ENCODE measurements around the gene NGLY1. TPM values are rescaled to one million over a fixed set of nuclear protein-coding genes. Genes with fewer than 3 reads are reported as not detected.

The NGLY1 gene
- total RNA-seq, 4 donors from 2014 or later: 21.2 to 25.7 (median 23.3) TPM

- intact Hi-C loops (cut with DNase I): no loop called here
- Histone ChIP-seq H3K4me3 (no peak overlapping the region), H3K9me3 (no peaks in the 10 kb centered on the region), H3K36me3 (peaks cover 0 to 28% (median 13%) of the 10 kb centered on the region in 4 donors), H3K27me3 (no peaks in the 10 kb centered on the region), H3K4me1 (no peaks in the 10 kb centered on the region), H3K27ac (replicated peaks in 1 of 4) (no peak overlapping the region)
- TF ChIP-seq POLR2AphosphoS5 (IDR thresholded peaks at IDR 0.05) (no peak), EP300 (IDR thresholded peaks at IDR 0.05) (no peak), POLR2A (IDR thresholded peaks at IDR 0.05; ENCODE audit: low read depth) (no peak), CTCF (IDR thresholded peaks at IDR 0.05) (no peak)
- WGBS: 93% methylated on average over 6 of the region's 6 CpGs
- no peak for DNase-seq (ENCODE audit: extremely low spot score)
Observed at GRCh38 chr3:25768851-25769250, 14.4 kb downstream of the NGLY1 start.

- Histone ChIP-seq H3K36me3 (peaks cover 18 to 54% (median 36%) of the 10 kb centered on the region in 4 donors), H3K4me3 (no peak overlapping the region), H3K27me3 (no peaks in the 10 kb centered on the region), H3K4me1 (no peaks in the 10 kb centered on the region), H3K27ac (replicated peaks in 1 of 4) (no peak overlapping the region), H3K9me3 (no peaks in the 10 kb centered on the region)
- intact Hi-C loops (cut with DNase I): no loop called here
- TF ChIP-seq POLR2A (IDR thresholded peaks at IDR 0.05; ENCODE audit: low read depth) (no peak), CTCF (IDR thresholded peaks at IDR 0.05) (no peak), POLR2AphosphoS5 (IDR thresholded peaks at IDR 0.05) (no peak), EP300 (IDR thresholded peaks at IDR 0.05) (no peak)
- 89% methylated on average over 1 of the region's 1 CpG for WGBS
- no peak for DNase-seq (ENCODE audit: extremely low spot score)
Observed at GRCh38 chr3:25751725-25752124, 31.5 kb downstream of the NGLY1 start.

- 96% methylated on average over 3 of the region's 3 CpGs for WGBS
- Histone ChIP-seq H3K27ac (replicated peaks in 1 of 4) (no peak overlapping the region), H3K36me3 (peaks cover 18 to 55% (median 36%) of the 10 kb centered on the region in 4 donors)
Observed at GRCh38 chr3:25751048-25751447, 32.2 kb downstream of the NGLY1 start.

DNA sequence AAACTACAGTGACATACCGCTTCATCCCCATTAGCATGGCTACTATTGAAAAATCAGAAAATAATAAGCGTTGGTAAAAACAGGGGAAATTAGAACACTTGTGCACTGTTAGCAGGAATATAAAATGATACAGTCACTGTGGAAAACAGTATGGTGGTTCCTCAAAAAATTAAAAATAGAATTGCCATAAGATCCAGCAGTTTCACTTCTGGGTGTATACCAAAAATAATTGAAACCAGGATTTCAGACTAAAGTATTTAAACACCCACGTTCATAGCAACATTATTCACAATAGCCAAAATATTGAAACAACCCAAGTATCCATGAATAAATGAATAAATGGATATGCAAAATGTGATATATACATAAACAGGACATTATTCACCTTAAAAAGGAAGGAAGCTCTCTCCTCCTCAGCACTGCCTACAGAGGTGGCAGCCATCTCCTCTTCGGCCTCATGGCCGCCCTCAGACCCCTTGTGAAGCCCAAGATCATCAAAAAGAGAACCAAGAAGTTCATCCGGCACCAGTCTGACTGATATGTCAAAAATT is 34.1 kb downstream of the NGLY1 start:
- TF ChIP-seq EP300 (IDR thresholded peaks at IDR 0.05) (no peak), POLR2A (IDR thresholded peaks at IDR 0.05; ENCODE audit: low read depth) (no peak), POLR2AphosphoS5 (IDR thresholded peaks at IDR 0.05) (no peak), CTCF (IDR thresholded peaks at IDR 0.05) (no peak)
- DNase-seq (ENCODE audit: extremely low spot score): no peak
- Histone ChIP-seq H3K4me3 (no peak overlapping the region), H3K27me3 (no peaks in the 10 kb centered on the region), H3K9me3 (no peaks in the 10 kb centered on the region), H3K36me3 (peaks cover 18 to 63% (median 42%) of the 10 kb centered on the region in 4 donors), H3K27ac (replicated peaks in 1 of 4) (no peak overlapping the region), H3K4me1 (no peaks in the 10 kb centered on the region)
- WGBS: 77% methylated on average over 6 of the region's 6 CpGs
- intact Hi-C loops (cut with DNase I): no loop called here

More at GRCh38 chr3:25751048-25751447, 32.2 kb downstream of the NGLY1 start:
- TF ChIP-seq POLR2A (IDR thresholded peaks at IDR 0.05; ENCODE audit: low read depth): no peak
- TF ChIP-seq POLR2AphosphoS5 (IDR thresholded peaks at IDR 0.05): no peak
- no peak for TF ChIP-seq CTCF (IDR thresholded peaks at IDR 0.05)
- TF ChIP-seq EP300 (IDR thresholded peaks at IDR 0.05): no peak
- no peaks in the 10 kb centered on the region for H3K9me3 ChIP-seq
- H3K4me3 ChIP-seq: no peak overlapping the region
- no peaks in the 10 kb centered on the region for H3K27me3 ChIP-seq
- no peak for DNase-seq (ENCODE audit: extremely low spot score)
- intact Hi-C loops (cut with DNase I): no loop called here
- no peaks in the 10 kb centered on the region for H3K4me1 ChIP-seq

DNA sequence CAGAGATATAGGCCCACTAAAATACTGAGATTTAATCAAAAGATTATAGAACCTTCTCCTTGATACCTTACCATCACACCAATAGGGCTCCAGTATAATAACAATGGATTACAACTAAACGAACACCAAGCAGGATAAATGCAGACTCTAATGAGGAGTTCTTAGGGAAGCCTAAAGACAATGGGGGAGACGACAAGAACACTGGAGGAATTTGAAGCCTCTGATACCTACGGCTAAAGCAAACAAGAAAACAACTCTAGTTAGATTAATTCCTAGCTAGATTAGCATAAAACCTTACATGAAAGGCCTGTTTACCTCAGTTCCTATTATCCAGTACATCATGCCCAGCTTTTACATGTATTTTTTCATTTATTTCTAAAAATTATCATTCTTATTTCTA is 35.1 kb downstream of the NGLY1 start:
- no peak for DNase-seq (ENCODE audit: extremely low spot score)
- peaks cover 18 to 64% (median 42%) of the 10 kb centered on the region in 4 donors for H3K36me3 ChIP-seq
- no peak overlapping the region for H3K4me3 ChIP-seq
- no peak for TF ChIP-seq EP300 (IDR thresholded peaks at IDR 0.05)
- TF ChIP-seq POLR2AphosphoS5 (IDR thresholded peaks at IDR 0.05): no peak
- TF ChIP-seq CTCF (IDR thresholded peaks at IDR 0.05): no peak
- no peak for TF ChIP-seq POLR2A (IDR thresholded peaks at IDR 0.05; ENCODE audit: low read depth)
- WGBS: 84% methylated on average over 3 of the region's 3 CpGs
- H3K9me3 ChIP-seq: no peaks in the 10 kb centered on the region
- intact Hi-C loops (cut with DNase I): no loop called here
- H3K4me1 ChIP-seq: no peaks in the 10 kb centered on the region
- no peaks in the 10 kb centered on the region for H3K27me3 ChIP-seq
- H3K27ac ChIP-seq (replicated peaks in 1 of 4): no peak overlapping the region
